ENCODE data around the gene IARS1.

Gene IARS1

GRCh38 chr9:92257327-92257726 is 36.2 kb downstream of the IARS1 start:
- Histone ChIP-seq H3K9me2 (replicated peaks; ENCODE audit: insufficient read depth, low read length) (no peaks in the 10 kb centered on the region), H3K4me3 (ENCODE audit: insufficient read depth, low read length, poor library complexity, severe bottlenecking) (no peak overlapping the region), H3F3A (ENCODE audit: insufficient read depth) (no peaks in the 10 kb centered on the region), H4K20me1 (ENCODE audit: low read depth, low read length) (no peaks in the 10 kb centered on the region), H3K9ac (ENCODE audit: low read length) (no peak overlapping the region), H3K4me2 (ENCODE audit: low read depth, low read length, poor library complexity, severe bottlenecking) (no peak overlapping the region), H3K27ac (ENCODE audit: low read depth, low read length) (no peak overlapping the region), H3K36me3 (ENCODE audit: low read length) (peaks cover 56% of the 10 kb centered on the region), H2AFZ (ENCODE audit: low read depth, low read length, severe bottlenecking) (no peak overlapping the region), H3K79me2 (ENCODE audit: insufficient read depth, low read length) (no peaks in the 10 kb centered on the region), H3K27me3 (ENCODE audit: low read length) (no peaks in the 10 kb centered on the region), H3K9me3 (ENCODE audit: insufficient read depth, low read length) (no peaks in the 10 kb centered on the region)
- TF ChIP-seq CTCF (IDR thresholded peaks at IDR 0.05; ENCODE audit: insufficient read depth, low read length, poor library complexity, severe bottlenecking) (no peak), EZH2phosphoT487 (conservative IDR thresholded peaks at IDR 0.05; ENCODE audit: low read length) (no peak)

- Histone ChIP-seq H3K4me3 (ENCODE audit: insufficient read depth, low read length, poor library complexity, severe bottlenecking) (no peak overlapping the region), H3F3A (ENCODE audit: insufficient read depth) (no peaks in the 10 kb centered on the region; the same call in 1 of the 2 replicates), H3K27ac (ENCODE audit: low read depth, low read length) (no peak overlapping the region), H3K79me2 (ENCODE audit: insufficient read depth, low read length) (no peaks in the 10 kb centered on the region), H3K9me3 (ENCODE audit: insufficient read depth, low read length) (no peaks in the 10 kb centered on the region), H3K4me2 (ENCODE audit: low read depth, low read length, poor library complexity, severe bottlenecking) (no peak overlapping the region), H2AFZ (ENCODE audit: low read depth, low read length, severe bottlenecking) (no peak overlapping the region), H3K9ac (ENCODE audit: low read length) (no peak overlapping the region), H3K27me3 (ENCODE audit: low read length) (no peaks in the 10 kb centered on the region), H3K36me3 (ENCODE audit: low read length) (peaks cover 58% of the 10 kb centered on the region), H4K20me1 (ENCODE audit: low read depth, low read length) (no peaks in the 10 kb centered on the region), H3K9me2 (replicated peaks; ENCODE audit: insufficient read depth, low read length) (no peaks in the 10 kb centered on the region)
- TF ChIP-seq CTCF (IDR thresholded peaks at IDR 0.05; ENCODE audit: insufficient read depth, low read length, poor library complexity, severe bottlenecking) (no peak), EZH2phosphoT487 (conservative IDR thresholded peaks at IDR 0.05; ENCODE audit: low read length) (no peak)
These were observed 38.8 kb downstream of the IARS1 start for GRCh38 chr9:92254381-92255337.

DNA sequence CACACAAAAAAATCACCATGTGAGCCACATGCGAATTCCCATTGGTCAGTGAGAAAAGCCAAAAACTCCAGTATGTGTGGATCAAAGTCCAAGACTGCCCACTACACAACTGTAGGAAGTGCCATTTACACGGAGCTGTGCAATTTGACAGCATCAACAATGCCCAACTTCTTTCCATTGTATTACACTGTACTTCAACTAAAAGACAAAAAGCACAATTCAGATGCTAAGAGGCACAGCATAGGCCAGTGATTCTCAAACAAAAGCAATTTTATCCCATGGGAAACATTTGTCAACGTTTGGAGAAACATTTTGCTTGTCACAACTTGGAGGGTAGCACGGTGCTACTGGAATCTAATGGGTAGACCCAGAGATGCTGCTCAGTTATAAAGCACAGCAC is 39.8 kb downstream of the IARS1 start:
- H3K36me3 ChIP-seq (ENCODE audit: low read length), result peaks cover 53% of the 10 kb centered on the region

More for the DNA sequence above, 39.8 kb downstream of the IARS1 start:
- no peaks in the 10 kb centered on the region for H3K79me2 ChIP-seq (ENCODE audit: insufficient read depth, low read length)
- no peaks in the 10 kb centered on the region for H3K9me3 ChIP-seq (ENCODE audit: insufficient read depth, low read length)
- H3K9ac ChIP-seq (ENCODE audit: low read length), result no peak overlapping the region
- no peak overlapping the region for H2AFZ ChIP-seq (ENCODE audit: low read depth, low read length, severe bottlenecking)
- H3K9me2 ChIP-seq (replicated peaks; ENCODE audit: insufficient read depth, low read length), result no peaks in the 10 kb centered on the region
- no peaks in the 10 kb centered on the region; the same call in 1 of the 2 replicates for H3F3A ChIP-seq (ENCODE audit: insufficient read depth)
- H3K4me2 ChIP-seq (ENCODE audit: low read depth, low read length, poor library complexity, severe bottlenecking), result no peak overlapping the region
- H4K20me1 ChIP-seq (ENCODE audit: low read depth, low read length), result no peaks in the 10 kb centered on the region
- H3K27me3 ChIP-seq (ENCODE audit: low read length), result no peaks in the 10 kb centered on the region
- no peak overlapping the region for H3K27ac ChIP-seq (ENCODE audit: low read depth, low read length)
- TF ChIP-seq CTCF (IDR thresholded peaks at IDR 0.05; ENCODE audit: insufficient read depth, low read length, poor library complexity, severe bottlenecking), result no peak
- no peak for TF ChIP-seq EZH2phosphoT487 (conservative IDR thresholded peaks at IDR 0.05; ENCODE audit: low read length)
- no peak overlapping the region for H3K4me3 ChIP-seq (ENCODE audit: insufficient read depth, low read length, poor library complexity, severe bottlenecking)

Data from SU-DHL-6 (cell line).